NCI-H2081 (cell line): ENCODE measurements around the gene RUNX1.

Source experiments
- DNase-seq, 2 experiments: peaks; one replicate each; lab custom pipeline; 2025; lab: John Stamatoyannopoulos, UW

RUNX1 gene

DNA sequence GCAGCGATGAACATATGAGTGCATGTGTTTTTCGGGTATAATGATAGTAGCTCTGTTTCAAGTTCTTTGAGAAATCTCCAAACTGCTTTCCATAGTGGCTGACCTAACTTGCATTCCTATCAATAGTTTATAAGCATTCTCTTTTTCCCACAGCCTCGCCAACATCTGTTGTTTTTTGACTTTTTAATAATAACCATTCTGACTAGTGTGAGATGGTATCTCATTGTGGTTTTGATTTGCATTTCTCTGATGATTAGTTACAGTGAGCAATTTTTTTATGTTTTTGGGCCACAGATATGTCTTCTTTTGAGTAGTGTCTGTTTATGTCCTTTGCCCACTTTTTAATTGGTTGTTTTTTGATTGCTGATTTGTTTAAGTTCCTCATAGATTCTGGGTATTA lies 10.6 kb upstream of the RUNX1 start:
- no peak for DNase-seq

DNA sequence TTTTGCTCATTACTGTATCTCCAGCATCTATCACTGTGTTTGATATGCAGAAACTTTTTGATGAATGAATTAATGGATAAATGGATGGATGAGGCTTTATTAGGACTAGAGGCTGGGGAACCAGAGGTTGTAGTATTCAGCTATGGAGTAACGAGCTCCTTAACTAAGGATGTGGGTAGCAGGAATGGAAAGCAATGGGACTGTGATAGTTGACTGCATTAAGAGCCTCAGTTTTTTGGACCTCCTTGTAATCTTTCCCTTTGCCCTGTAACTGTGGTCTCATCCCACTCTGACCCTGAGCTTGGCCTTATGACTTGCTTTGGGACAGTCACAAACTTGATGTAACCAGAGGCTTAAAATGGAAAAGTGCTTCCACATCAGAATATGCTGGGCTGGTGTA lies 9.0 kb upstream of the RUNX1 start:
- DNase-seq, result no peak

GRCh38 chr21:35057428-35057827 lies 8.3 kb upstream of the RUNX1 start:
- DNase-seq, result no peak

DNA sequence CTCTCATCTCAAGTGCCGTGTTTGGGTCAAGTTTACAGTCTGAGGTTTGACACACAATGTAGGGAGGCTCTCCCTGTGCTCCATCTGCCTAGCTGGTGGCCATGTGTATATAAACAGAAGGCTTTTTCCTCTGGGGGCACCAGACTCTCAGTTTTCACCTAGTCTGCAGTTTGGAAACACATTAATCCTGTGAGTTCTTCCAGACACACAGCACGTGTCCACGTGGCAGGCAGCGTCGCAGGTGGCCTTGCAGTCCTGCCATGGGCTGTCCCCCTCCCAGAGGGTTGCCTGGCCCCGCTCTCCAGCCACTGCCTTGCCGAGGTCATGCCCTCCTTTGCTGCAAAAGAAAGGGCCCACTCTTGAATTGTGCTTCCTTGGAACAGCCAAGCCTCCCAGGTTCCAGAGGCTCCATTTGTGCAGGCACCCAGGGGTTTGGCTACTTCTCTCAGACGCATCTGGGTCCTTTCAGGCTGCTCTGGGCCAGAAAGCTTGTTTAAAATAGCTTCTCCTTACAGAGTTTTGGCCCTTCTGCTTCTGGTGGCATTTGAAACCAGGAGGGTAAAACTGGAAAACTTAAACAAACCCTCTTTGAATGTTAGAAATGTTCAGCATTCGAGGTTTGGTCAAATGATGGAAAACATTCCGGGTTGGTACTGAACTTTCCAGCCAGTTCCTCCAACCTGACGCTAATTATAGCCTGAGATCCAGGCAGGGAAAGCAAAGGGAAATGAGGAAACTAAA lies 4.4 kb upstream of the RUNX1 start:
- no peak for DNase-seq

DNA sequence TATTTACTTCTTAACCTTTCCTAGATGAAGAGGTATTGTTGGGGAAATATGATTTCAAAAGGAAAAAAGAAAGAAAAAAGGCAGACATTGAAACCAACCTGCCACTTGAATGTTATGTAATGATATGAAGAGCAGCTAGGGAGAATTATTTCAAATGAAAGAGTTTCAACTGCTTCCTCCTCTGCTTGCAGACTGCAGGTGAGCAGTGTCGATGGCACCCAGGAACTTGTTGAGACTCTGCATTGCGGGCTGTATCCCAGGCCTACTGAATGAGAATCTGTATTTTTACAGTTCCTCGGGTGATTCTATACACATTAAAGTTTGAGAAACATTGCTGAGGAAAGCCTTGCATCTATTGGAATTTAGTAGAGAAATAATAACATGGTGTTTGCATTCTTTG lies 3.7 kb upstream of the RUNX1 start:
- no peak for DNase-seq

- DNase-seq, result no peak
Observed at GRCh38 chr21:35051287-35051818, 2.3 kb upstream of the RUNX1 start.

GRCh38 chr21:35050348-35051286 lies 1.5 kb upstream of the RUNX1 start:
- DNase-seq, result no peak

- no peak for DNase-seq
Observed at GRCh38 chr21:35048183-35048601, 910 bp downstream of the RUNX1 start.

DNA sequence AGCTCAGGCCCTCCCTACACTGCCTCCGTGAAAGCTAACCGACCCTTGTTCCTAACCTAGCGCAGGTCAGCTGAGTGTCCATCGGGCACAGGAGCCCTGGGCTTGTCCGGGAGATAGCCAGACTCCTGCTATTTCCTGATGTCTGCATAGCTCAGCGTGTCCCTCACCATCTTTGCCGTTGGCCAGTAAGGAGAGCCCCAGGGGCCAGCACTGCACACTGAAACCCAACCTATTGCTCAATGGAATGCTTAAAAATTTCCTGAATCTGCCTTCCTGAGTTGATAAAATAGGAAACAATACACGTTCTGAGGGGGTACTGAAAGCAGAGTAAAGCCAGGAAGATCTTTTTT lies 2.2 kb downstream of the RUNX1 start:
- DNase-seq, result no peak

DNA sequence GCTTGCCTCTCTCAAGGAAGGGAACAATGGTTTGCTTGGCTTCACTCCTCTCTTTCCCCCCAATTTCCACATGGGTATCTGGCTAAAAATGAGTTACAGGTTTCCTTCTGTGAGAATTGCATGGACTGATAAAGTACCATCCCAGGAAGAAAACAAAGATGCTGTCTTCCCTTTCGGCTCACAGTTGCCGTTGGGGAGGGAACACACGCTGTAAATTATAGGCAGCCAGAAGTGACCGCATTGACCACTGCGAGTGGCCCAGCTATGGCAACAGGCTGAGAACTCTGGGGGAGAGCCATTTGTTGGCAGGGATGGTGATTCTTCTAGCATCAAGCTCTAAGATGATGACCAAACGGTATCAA lies 2.9 kb downstream of the RUNX1 start:
- no peak for DNase-seq

DNA sequence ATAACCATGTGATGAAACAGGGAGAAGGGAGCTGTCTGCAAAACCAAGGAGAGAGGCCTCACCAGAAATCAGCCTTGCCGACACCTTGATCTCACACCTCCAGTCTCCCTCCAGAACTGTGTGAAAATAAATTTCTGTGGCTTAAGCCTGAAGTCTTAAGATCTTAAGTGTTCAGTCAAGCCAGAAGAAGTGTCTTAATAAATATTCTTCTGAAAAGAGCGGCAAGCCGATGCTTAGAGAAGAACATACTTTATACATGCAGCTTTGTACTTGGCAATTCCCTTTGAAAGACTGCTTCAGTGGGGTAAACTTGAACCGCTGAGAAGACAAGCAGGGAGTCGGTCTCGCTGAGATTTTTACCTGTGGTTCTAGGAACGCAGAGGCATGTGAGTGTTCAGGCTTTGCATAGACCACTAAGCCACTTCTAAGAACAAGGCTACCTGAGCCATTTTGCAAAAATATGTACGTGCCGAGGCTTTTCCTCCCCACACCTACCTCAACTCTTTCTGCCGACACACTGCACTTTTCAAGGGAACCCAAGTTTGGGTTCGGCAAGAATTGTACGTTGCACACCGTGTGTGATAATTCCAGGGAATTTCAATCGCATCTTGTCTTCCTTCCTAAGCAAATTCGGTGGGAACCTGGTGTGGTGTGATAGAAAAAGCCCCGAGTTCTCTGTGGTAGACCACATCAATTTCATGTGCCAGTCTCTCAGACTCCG lies 3.4 kb downstream of the RUNX1 start:
- no peak for DNase-seq

- no peak for DNase-seq
Observed at GRCh38 chr21:35044770-35045541, 4.1 kb downstream of the RUNX1 start.

- DNase-seq, result no peak
Observed at GRCh38 chr21:35044128-35044527, 5.0 kb downstream of the RUNX1 start.

- no peak for DNase-seq
Observed at GRCh38 chr21:35043549-35043948, 5.6 kb downstream of the RUNX1 start.

- no peak for DNase-seq
Observed at GRCh38 chr21:35042836-35043235, 6.3 kb downstream of the RUNX1 start.

DNA sequence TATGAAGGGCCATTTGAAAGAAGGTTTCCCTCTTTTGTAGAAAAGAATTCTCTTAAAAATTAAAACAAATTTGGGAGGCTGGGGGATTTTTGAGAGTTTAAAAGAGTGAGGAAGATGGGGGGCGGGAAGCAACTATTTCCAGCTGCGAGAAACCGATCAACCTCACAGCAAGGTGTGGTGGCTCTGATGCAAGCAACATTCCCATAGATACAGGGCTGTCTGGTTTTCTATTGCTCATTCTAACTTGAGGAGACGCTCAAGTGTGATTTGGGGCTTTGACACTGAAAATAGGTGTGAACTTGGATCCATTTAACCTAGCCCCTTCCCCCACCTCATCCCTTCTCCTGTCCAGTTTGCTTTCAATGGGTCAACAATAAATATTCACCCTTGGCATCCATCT lies 7.2 kb downstream of the RUNX1 start:
- no peak for DNase-seq

DNA sequence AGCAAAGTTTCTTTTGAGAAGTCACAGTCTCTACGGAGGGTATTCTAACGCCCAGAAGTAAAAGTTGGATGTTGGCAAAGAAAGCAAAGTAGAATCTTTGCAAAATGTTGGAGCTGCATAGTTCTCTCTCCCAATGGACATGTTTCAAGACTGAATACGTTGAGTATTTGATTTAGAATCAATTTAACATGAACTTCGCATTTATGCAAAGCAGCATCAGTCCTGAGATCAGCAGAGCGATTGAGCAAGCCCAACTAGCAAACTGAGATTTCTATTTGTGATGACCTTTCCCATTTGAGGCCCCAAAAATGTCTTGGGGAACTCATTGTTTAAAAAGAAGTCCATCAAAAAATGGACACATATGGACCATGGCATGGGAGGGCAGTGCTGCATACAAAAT lies 8.0 kb downstream of the RUNX1 start:
- no peak for DNase-seq

GRCh38 chr21:35039595-35040289 lies 9.4 kb downstream of the RUNX1 start:
- DNase-seq, result no peak

DNA sequence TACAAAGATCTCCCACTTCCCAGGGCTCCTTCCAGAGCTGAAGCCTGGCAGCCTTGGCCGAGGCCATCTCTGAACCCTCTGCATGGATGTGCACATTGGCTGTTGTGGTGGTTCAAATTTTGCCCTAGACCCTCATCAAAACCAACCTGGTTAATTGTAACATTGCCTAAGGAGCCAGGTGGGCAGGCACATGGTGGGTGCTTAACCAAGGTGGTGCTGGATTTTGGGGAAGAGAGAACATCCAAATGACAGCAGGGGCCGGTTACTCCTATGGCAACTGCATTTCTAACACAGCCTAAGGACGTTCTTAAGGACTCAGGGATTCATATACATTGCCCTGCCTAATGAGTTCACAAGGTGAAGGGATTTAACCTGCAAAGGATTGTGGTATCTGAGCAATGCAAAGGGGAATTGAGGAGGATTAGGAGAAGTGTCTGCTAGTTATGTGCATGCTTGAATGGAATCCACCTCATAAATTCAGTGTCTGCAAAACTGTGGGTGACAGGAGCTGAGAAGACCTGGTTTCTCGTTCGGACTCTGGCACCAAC lies 10.3 kb downstream of the RUNX1 start:
- DNase-seq, result no peak

GRCh38 chr21:35037384-35037765 lies 11.7 kb downstream of the RUNX1 start:
- no peak for DNase-seq
